GF-D8 (cell line): Measurements from ENCODE around the gene PXMP2.

ENCODE experiments used
- DNase-seq: peaks from one replicate; lab custom pipeline; 2025; lab: John Stamatoyannopoulos, UW

Gene PXMP2

GRCh38 chr12:132723015-132723763, 35.8 kb downstream of the PXMP2 start:
- DNase-seq, result no peak

- DNase-seq, result no peak
Observed at GRCh38 chr12:132723764-132724140, 36.4 kb downstream of the PXMP2 start.

- no peak for DNase-seq
Observed at GRCh38 chr12:132724506-132725241, 37.3 kb downstream of the PXMP2 start.

GRCh38 chr12:132726386-132726785, 39.0 kb downstream of the PXMP2 start:
- DNase-seq, result no peak

- no peak for DNase-seq
Observed at GRCh38 chr12:132727091-132727794, 39.9 kb downstream of the PXMP2 start.

GRCh38 chr12:132728502-132728901, 41.1 kb downstream of the PXMP2 start:
- no peak for DNase-seq

- no peak for DNase-seq
Observed at GRCh38 chr12:132729541-132730320, 42.3 kb downstream of the PXMP2 start.

- DNase-seq, result no peak
Observed at GRCh38 chr12:132730353-132730752, 43.0 kb downstream of the PXMP2 start.

GRCh38 chr12:132731574-132731973, 44.2 kb downstream of the PXMP2 start:
- DNase-seq, result no peak

- no peak for DNase-seq
Observed at GRCh38 chr12:132734206-132734605, 46.8 kb downstream of the PXMP2 start.

- DNase-seq, result no peak
Observed at GRCh38 chr12:132735496-132735895, 48.1 kb downstream of the PXMP2 start.

GRCh38 chr12:132736378-132736777, 49.0 kb downstream of the PXMP2 start:
- no peak for DNase-seq

GRCh38 chr12:132736913-132737312, 49.5 kb downstream of the PXMP2 start:
- DNase-seq, result no peak

- DNase-seq, result no peak
Observed at GRCh38 chr12:132739600-132740312, 52.4 kb downstream of the PXMP2 start.

GRCh38 chr12:132740313-132740646, 52.9 kb downstream of the PXMP2 start:
- no peak for DNase-seq

GRCh38 chr12:132740652-132741051, 53.3 kb downstream of the PXMP2 start:
- DNase-seq, result no peak

GRCh38 chr12:132741620-132742019, 54.2 kb downstream of the PXMP2 start:
- DNase-seq, result no peak

GRCh38 chr12:132743831-132744230, 56.4 kb downstream of the PXMP2 start:
- no peak for DNase-seq

GRCh38 chr12:132746613-132747012, 59.2 kb downstream of the PXMP2 start:
- no peak for DNase-seq

GRCh38 chr12:132747395-132747794, 60.0 kb downstream of the PXMP2 start:
- no peak for DNase-seq

GRCh38 chr12:132747896-132748295, 60.5 kb downstream of the PXMP2 start:
- DNase-seq, result no peak

- no peak for DNase-seq
Observed at GRCh38 chr12:132748319-132748718, 60.9 kb downstream of the PXMP2 start.
